ENCODE measurements around the gene DIAPH3. TPM values are rescaled to one million over a fixed set of nuclear protein-coding genes. Genes with fewer than 3 reads are reported as not detected.

Gene DIAPH3
- polyA plus RNA-seq, 3 donors: 0.04 to 0.09 TPM; not detected in 1

- Histone ChIP-seq H3K36me3 (replicated peaks in 1 of 2; ENCODE audit: control insufficient read depth in 1 of 2, insufficient read depth in 2 of 2, low read length in 2 of 2) (no peaks in the 10 kb centered on the region), H4K20me1 (ENCODE audit: insufficient read depth, low read length) (no peaks in the 10 kb centered on the region), H3K4me3 (replicated peaks in 1 of 3; ENCODE audit: low read depth in 2 of 3, low read length in 3 of 3) (no peak overlapping the region), H3K79me2 (ENCODE audit: insufficient read depth, low read length) (no peaks in the 10 kb centered on the region), H3K9me3 (replicated peaks in 1 of 2; ENCODE audit: control insufficient read depth in 1 of 2, insufficient read depth in 1 of 2, low read length in 2 of 2) (no peaks in the 10 kb centered on the region), H3K27me3 (ENCODE audit: control insufficient read depth in 2 of 2, insufficient read depth in 2 of 2, low read length in 2 of 2) (no peaks in the 10 kb centered on the region), H3K4me1 (ENCODE audit: control insufficient read depth in 1 of 2, insufficient read depth in 2 of 2, low read length in 2 of 2) (no peaks in the 10 kb centered on the region), H3K9ac (ENCODE audit: insufficient read depth, low read length, poor library complexity, severe bottlenecking) (no peak overlapping the region), H2AFZ (ENCODE audit: insufficient read depth, low read depth, low read length, poor library complexity, severe bottlenecking) (no peak overlapping the region), H3K4me2 (replicated peaks; ENCODE audit: extremely low read depth, low read length, poor library complexity, severe bottlenecking) (no peak overlapping the region), H3K27ac (ENCODE audit: low read depth in 1 of 2, low read length in 2 of 2) (no peak overlapping the region)
- no peaks in the 10 kb centered on the region for H3K27me3 Mint-ChIP-seq (ENCODE audit: low read depth in 3 of 3)
- peaks cover 0 to under 1% (median 0%) of the 10 kb centered on the region in 7 donors for H3K9me3 Mint-ChIP-seq
- no peak for TF ChIP-seq CTCF (IDR thresholded peaks at IDR 0.05)
- intact Hi-C loops (cut with micrococcal nuclease): no loop called here
- H3K27ac Mint-ChIP-seq: no peak overlapping the region
- H3K4me1 Mint-ChIP-seq: peaks cover 4% of the 10 kb centered on the region
- H3K36me3 Mint-ChIP-seq: no peaks in the 10 kb centered on the region
- no peak overlapping the region for H3K4me3 Mint-ChIP-seq
- no CpG with 5 or more reads among the region's 3 CpGs for WGBS (ENCODE audit: insufficient coverage)
- DNase-seq: no peak
These were observed 461.5 kb downstream of the DIAPH3 start for GRCh38 chr13:59702269-59702668.

DNA sequence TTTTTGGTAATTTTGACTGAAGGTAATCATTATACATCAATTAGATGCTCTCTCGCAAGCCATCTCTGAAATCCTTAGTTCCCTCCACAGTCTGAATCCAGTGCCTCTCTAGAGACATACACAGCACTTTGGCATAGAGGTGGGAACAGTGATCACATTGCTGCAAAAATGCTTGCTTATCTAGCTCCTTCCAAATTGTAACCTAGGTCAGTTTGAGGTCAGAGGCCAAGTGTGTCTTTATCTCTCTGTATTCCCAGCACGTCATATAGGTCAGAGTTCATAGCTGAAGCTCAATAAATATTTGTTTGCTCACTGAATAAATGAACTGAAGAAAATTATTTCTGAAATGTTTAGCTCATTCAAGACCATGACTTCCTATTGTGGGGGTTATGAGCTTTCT is 462.5 kb downstream of the DIAPH3 start:
- no peak overlapping the region for H2AFZ ChIP-seq (ENCODE audit: insufficient read depth, low read depth, low read length, poor library complexity, severe bottlenecking)
- no peaks in the 10 kb centered on the region for H3K27me3 Mint-ChIP-seq (ENCODE audit: low read depth in 3 of 3)
- H3K36me3 Mint-ChIP-seq: no peaks in the 10 kb centered on the region
- no peak overlapping the region for H3K4me3 ChIP-seq (replicated peaks in 1 of 3; ENCODE audit: low read depth in 2 of 3, low read length in 3 of 3)
- intact Hi-C loops (cut with micrococcal nuclease): no loop called here
- no peak for DNase-seq
- no CpG with 5 or more reads among the region's 2 CpGs for WGBS (ENCODE audit: insufficient coverage)
- H3K27ac Mint-ChIP-seq: no peak overlapping the region
- no peak for TF ChIP-seq CTCF (IDR thresholded peaks at IDR 0.05)
- H3K9ac ChIP-seq (ENCODE audit: insufficient read depth, low read length, poor library complexity, severe bottlenecking): no peak overlapping the region
- H3K4me1 ChIP-seq (ENCODE audit: control insufficient read depth in 1 of 2, insufficient read depth in 2 of 2, low read length in 2 of 2): no peaks in the 10 kb centered on the region
- H3K27ac ChIP-seq (ENCODE audit: low read depth in 1 of 2, low read length in 2 of 2): no peak overlapping the region
- H4K20me1 ChIP-seq (ENCODE audit: insufficient read depth, low read length): no peaks in the 10 kb centered on the region
- H3K4me1 Mint-ChIP-seq: peaks cover 4% of the 10 kb centered on the region
- H3K4me3 Mint-ChIP-seq: no peak overlapping the region
- H3K9me3 ChIP-seq (replicated peaks in 1 of 2; ENCODE audit: control insufficient read depth in 1 of 2, insufficient read depth in 1 of 2, low read length in 2 of 2): no peaks in the 10 kb centered on the region
- peaks cover 0 to 4% (median 0%) of the 10 kb centered on the region in 7 donors for H3K9me3 Mint-ChIP-seq
- no peaks in the 10 kb centered on the region for H3K36me3 ChIP-seq (replicated peaks in 1 of 2; ENCODE audit: control insufficient read depth in 1 of 2, insufficient read depth in 2 of 2, low read length in 2 of 2)
- no peak overlapping the region for H3K4me2 ChIP-seq (replicated peaks; ENCODE audit: extremely low read depth, low read length, poor library complexity, severe bottlenecking)
- no peaks in the 10 kb centered on the region for H3K27me3 ChIP-seq (ENCODE audit: control insufficient read depth in 2 of 2, insufficient read depth in 2 of 2, low read length in 2 of 2)
- no peaks in the 10 kb centered on the region for H3K79me2 ChIP-seq (ENCODE audit: insufficient read depth, low read length)

All from CD14-positive monocyte (primary cell).